Neural crest cell (in vitro differentiated cells): ENCODE measurements around the gene SLC12A1. TPM values are rescaled to one million over a fixed set of nuclear protein-coding genes. Genes with fewer than 3 reads are reported as not detected.

Experiments
- DNase-seq: peaks from one replicate; pipeline ENCODE4 v3.0.0; 2021; ENCODE audit warnings: low read depth, mixed read lengths, low spot score
- H3K27ac Mint-ChIP-seq: one replicate; pipeline ENCODE4 v1.8.0; 2021; ENCODE audit warnings: mild to moderate bottlenecking, mixed read lengths; ENCODE audit not compliant: unreplicated experiment
- H3K27me3 Mint-ChIP-seq: 2 replicates; pipeline ENCODE4 v1.8.0; 2021; ENCODE audit warnings: low read depth, mild to moderate bottlenecking, mixed read lengths
- H3K36me3 Mint-ChIP-seq: 2 replicates; pipeline ENCODE4 v1.8.0; 2021; ENCODE audit warnings: low read depth, mild to moderate bottlenecking, mixed read lengths
- H3K4me1 Mint-ChIP-seq: 2 replicates; pipeline ENCODE4 v1.8.0; 2021; ENCODE audit warnings: mixed read lengths
- H3K4me3 Mint-ChIP-seq: one replicate; pipeline ENCODE4 v1.8.0; 2021; ENCODE audit warnings: mild to moderate bottlenecking, mixed read lengths
- H3K9me3 Mint-ChIP-seq: 2 replicates; pipeline ENCODE4 v1.8.0; 2021; ENCODE audit warnings: mixed read lengths
- CTCF ChIP-seq: fragments of 200-600 bp; sonication (generic); conservative IDR thresholded peaks from 2 replicates; pipeline ENCODE4 v1.5.0; 2021; ENCODE audit warnings: antibody characterized with exemption, mild to moderate bottlenecking
- total RNA-seq: library from RNA; stranded (reverse); gene quantifications from 2 replicates; pipeline ENCODE4 v1.2.1, GENCODE V29; 2021

Gene SLC12A1
- total RNA-seq, 1 donor from 2014 or later = 0.16 TPM

- Mint-ChIP-seq H3K36me3 (no peaks in the 10 kb centered on the region), H3K4me3 (no peak overlapping the region), H3K9me3 (no peaks in the 10 kb centered on the region), H3K27me3 (no peaks in the 10 kb centered on the region), H3K27ac (no peak overlapping the region), H3K4me1 (peaks cover 17% of the 10 kb centered on the region)
- no peak for TF ChIP-seq CTCF
- DNase-seq = no peak
Observed at GRCh38 chr15:48300038-48300437, 93.9 kb downstream of the SLC12A1 start.

- Mint-ChIP-seq H3K27me3 (peaks cover 2% of the 10 kb centered on the region), H3K27ac (no peak overlapping the region)
Observed at GRCh38 chr15:48304398-48304797, 98.3 kb downstream of the SLC12A1 start.

GRCh38 chr15:48306639-48307038, 100.5 kb downstream of the SLC12A1 start:
- DNase-seq = no peak
- H3K4me1 Mint-ChIP-seq = no peaks in the 10 kb centered on the region
- no peaks in the 10 kb centered on the region for H3K36me3 Mint-ChIP-seq
- TF ChIP-seq CTCF = no peak
- H3K27ac Mint-ChIP-seq = no peak overlapping the region
- no peak overlapping the region for H3K4me3 Mint-ChIP-seq
- peaks cover 2% of the 10 kb centered on the region for H3K27me3 Mint-ChIP-seq
- H3K9me3 Mint-ChIP-seq = no peaks in the 10 kb centered on the region

More at GRCh38 chr15:48304398-48304797, 98.3 kb downstream of the SLC12A1 start:
- H3K36me3 Mint-ChIP-seq = no peaks in the 10 kb centered on the region
- no peaks in the 10 kb centered on the region for H3K4me1 Mint-ChIP-seq
- no peak for DNase-seq
- no peak for TF ChIP-seq CTCF
- H3K9me3 Mint-ChIP-seq = no peaks in the 10 kb centered on the region
- H3K4me3 Mint-ChIP-seq = no peak overlapping the region

GRCh38 chr15:48307586-48307985, 101.5 kb downstream of the SLC12A1 start:
- Mint-ChIP-seq H3K4me1 (no peaks in the 10 kb centered on the region), H3K36me3 (no peaks in the 10 kb centered on the region), H3K9me3 (no peaks in the 10 kb centered on the region), H3K4me3 (no peak overlapping the region), H3K27me3 (peaks cover 2% of the 10 kb centered on the region), H3K27ac (no peak overlapping the region)
- no peak for DNase-seq
- TF ChIP-seq CTCF = no peak

GRCh38 chr15:48309740-48310139, 103.6 kb downstream of the SLC12A1 start:
- peaks cover 2% of the 10 kb centered on the region for H3K4me1 Mint-ChIP-seq
- H3K27ac Mint-ChIP-seq = no peak overlapping the region
- H3K27me3 Mint-ChIP-seq = peaks cover 2% of the 10 kb centered on the region
- H3K36me3 Mint-ChIP-seq = no peaks in the 10 kb centered on the region
- no peak for DNase-seq
- no peaks in the 10 kb centered on the region for H3K9me3 Mint-ChIP-seq
- H3K4me3 Mint-ChIP-seq = no peak overlapping the region
- no peak for TF ChIP-seq CTCF

GRCh38 chr15:48313216-48313615, 107.1 kb downstream of the SLC12A1 start:
- H3K27me3 Mint-ChIP-seq = no peaks in the 10 kb centered on the region
- H3K4me3 Mint-ChIP-seq = no peak overlapping the region
- no peak overlapping the region for H3K27ac Mint-ChIP-seq
- H3K9me3 Mint-ChIP-seq = peaks cover 2% of the 10 kb centered on the region
- peaks cover 25% of the 10 kb centered on the region for H3K4me1 Mint-ChIP-seq
- no peak for TF ChIP-seq CTCF
- no peaks in the 10 kb centered on the region for H3K36me3 Mint-ChIP-seq
- DNase-seq = no peak
